WI38 (cell line): ENCODE results near the gene PARD3.

Source experiments
- H3K4me3 ChIP-seq: 2 replicates; pipeline ENCODE4 v1.5.1; 2011; ENCODE audit warnings: low read depth, mild to moderate bottlenecking, control low read depth, low read length
- CTCF ChIP-seq: IDR thresholded peaks from 2 replicates; pipeline ENCODE4 v1.5.1; 2012; ENCODE audit warnings: low read depth, mild to moderate bottlenecking, control low read depth, low read length

Gene PARD3

GRCh38 chr10:34690383-34691049 lies 124.6 kb downstream of the PARD3 start:
- no peak for TF ChIP-seq CTCF

GRCh38 chr10:34689053-34689452 lies 126.0 kb downstream of the PARD3 start:
- H3K4me3 ChIP-seq: no peak overlapping the region
- no peak for TF ChIP-seq CTCF

More at GRCh38 chr10:34690383-34691049, 124.6 kb downstream of the PARD3 start:
- H3K4me3 ChIP-seq: no peak overlapping the region

GRCh38 chr10:34687434-34688210 lies 127.5 kb downstream of the PARD3 start:
- no peak for TF ChIP-seq CTCF
- H3K4me3 ChIP-seq: no peak overlapping the region

GRCh38 chr10:34682580-34682979 lies 132.5 kb downstream of the PARD3 start:
- no peak overlapping the region for H3K4me3 ChIP-seq
- TF ChIP-seq CTCF: no peak

GRCh38 chr10:34681933-34682332 lies 133.2 kb downstream of the PARD3 start:
- no peak overlapping the region for H3K4me3 ChIP-seq
- TF ChIP-seq CTCF: no peak

- no peak for TF ChIP-seq CTCF
- no peak overlapping the region for H3K4me3 ChIP-seq
Measured at GRCh38 chr10:34679177-34679576, 135.9 kb downstream of the PARD3 start.

GRCh38 chr10:34677591-34677990 lies 137.5 kb downstream of the PARD3 start:
- H3K4me3 ChIP-seq: no peak overlapping the region
- no peak for TF ChIP-seq CTCF
